HG03378 (cell line): ENCODE measurements around the gene RPP38.

Experiments used
- ATAC-seq: cut with Tn5 transposase; IDR thresholded peaks from one replicate; pipeline ENCODE4 v1.9.1; 2021; ENCODE audit warnings: mild to moderate bottlenecking, moderate library complexity; ENCODE audit not compliant: unreplicated experiment

RPP38 gene

GRCh38 chr10:15106352-15107013 is 9.3 kb downstream of the RPP38 start:
- ATAC-seq = peak; percentile 59

- no peak for ATAC-seq
Observed at GRCh38 chr10:15112657-15113056, 15.5 kb downstream of the RPP38 start.

GRCh38 chr10:15113766-15114165 is 16.6 kb downstream of the RPP38 start:
- ATAC-seq = no peak

GRCh38 chr10:15116225-15116624 is 19.1 kb downstream of the RPP38 start:
- no peak for ATAC-seq

GRCh38 chr10:15118615-15119014 is 21.5 kb downstream of the RPP38 start:
- no peak for ATAC-seq

- ATAC-seq = no peak
Observed at GRCh38 chr10:15120523-15120922, 23.4 kb downstream of the RPP38 start.

GRCh38 chr10:15121707-15122106 is 24.6 kb downstream of the RPP38 start:
- ATAC-seq = no peak

GRCh38 chr10:15122477-15123030 is 25.4 kb downstream of the RPP38 start:
- ATAC-seq = peak; percentile 87

GRCh38 chr10:15123749-15124184 is 26.6 kb downstream of the RPP38 start:
- ATAC-seq = no peak

GRCh38 chr10:15124190-15124589 is 27.0 kb downstream of the RPP38 start:
- ATAC-seq = no peak

GRCh38 chr10:15124908-15125307 is 27.8 kb downstream of the RPP38 start:
- ATAC-seq = no peak

- no peak for ATAC-seq
Observed at GRCh38 chr10:15131330-15131729, 34.2 kb downstream of the RPP38 start.

GRCh38 chr10:15136129-15137035 is 39.2 kb downstream of the RPP38 start:
- no peak for ATAC-seq

- ATAC-seq = no peak
Observed at GRCh38 chr10:15137036-15137359, 39.8 kb downstream of the RPP38 start.

- ATAC-seq = no peak
Observed at GRCh38 chr10:15137636-15138035, 40.5 kb downstream of the RPP38 start.

- ATAC-seq = no peak
Observed at GRCh38 chr10:15140698-15141097, 43.5 kb downstream of the RPP38 start.

- peak; percentile 94 for ATAC-seq
Observed at GRCh38 chr10:15141136-15142054, 44.2 kb downstream of the RPP38 start.

- no peak for ATAC-seq
Observed at GRCh38 chr10:15144788-15145187, 47.6 kb downstream of the RPP38 start.

GRCh38 chr10:15146366-15146765 is 49.2 kb downstream of the RPP38 start:
- no peak for ATAC-seq

GRCh38 chr10:15147594-15148392 is 50.6 kb downstream of the RPP38 start:
- no peak for ATAC-seq
